HFF-Myc (cell line): Measurements from ENCODE around the gene SKI.

Experiments
- DNase-seq: peaks from one replicate; pipeline ENCODE4 v3.0.0-alpha.2; 2011; ENCODE audit warnings: low read depth; ENCODE audit errors: extremely low read depth
- H3K4me3 ChIP-seq: replicated peaks from 2 replicates; pipeline ENCODE4 v1.5.1; 2011; ENCODE audit warnings: low read depth, mild to moderate bottlenecking, control low read depth, low read length
- CTCF ChIP-seq: IDR thresholded peaks from 2 replicates; pipeline ENCODE4 v1.5.1; 2012; ENCODE audit warnings: mild to moderate bottlenecking, low read depth, low read length, control low read depth; ENCODE audit errors: missing control alignments

The SKI gene

GRCh38 chr1:2248854-2249558 lies 20.9 kb downstream of the SKI start:
- DNase-seq = no peak
- no peak overlapping the region for H3K4me3 ChIP-seq
- no peak for TF ChIP-seq CTCF

- no peak for DNase-seq
- no peak for TF ChIP-seq CTCF
- H3K4me3 ChIP-seq = no peak overlapping the region
Observed at GRCh38 chr1:2249559-2249906, 21.4 kb downstream of the SKI start.

- no peak for DNase-seq
- no peak overlapping the region for H3K4me3 ChIP-seq
- no peak for TF ChIP-seq CTCF
Observed at GRCh38 chr1:2250721-2251281, 22.7 kb downstream of the SKI start.

- TF ChIP-seq CTCF = no peak
- DNase-seq = no peak
- no peak overlapping the region for H3K4me3 ChIP-seq
Observed at GRCh38 chr1:2251363-2251762, 23.2 kb downstream of the SKI start.

GRCh38 chr1:2251786-2252185 lies 23.7 kb downstream of the SKI start:
- no peak for TF ChIP-seq CTCF
- DNase-seq = no peak
- no peak overlapping the region for H3K4me3 ChIP-seq

GRCh38 chr1:2252423-2252822 lies 24.3 kb downstream of the SKI start:
- TF ChIP-seq CTCF = no peak
- DNase-seq = no peak
- no peak overlapping the region for H3K4me3 ChIP-seq
